ENCODE results near the gene ZNF768. TPM values are rescaled to one million over a fixed set of nuclear protein-coding genes. Genes with fewer than 3 reads are reported as not detected.
"Not testable (repeated sequence)": the region's sequence is repeated elsewhere in the genome, so short reads cannot be mapped to it uniquely, and the experiment has no call there.

Gene ZNF768
- total RNA-seq, 1 experiment from 2014 or later, result 17.5 TPM

DNA sequence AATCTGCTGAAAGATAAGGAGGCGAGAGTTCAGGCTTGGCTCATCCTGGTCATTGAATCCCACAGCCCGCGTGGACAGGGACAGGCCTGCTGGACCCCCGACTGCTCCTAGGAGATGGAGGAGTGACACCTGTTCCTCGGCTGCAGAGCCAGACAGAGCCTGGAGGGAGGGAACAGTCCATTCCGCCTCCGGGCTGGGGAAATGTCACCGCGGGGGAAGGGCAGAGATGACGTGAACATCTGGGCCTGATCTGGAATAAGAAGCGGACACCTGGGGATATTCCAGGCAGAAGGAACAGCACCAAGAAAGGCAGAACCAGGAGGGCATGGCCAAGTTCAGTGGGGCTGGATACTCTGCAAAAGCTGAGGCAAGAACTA lies 6.8 kb upstream of the ZNF768 start:
- DNase-seq (ENCODE audit: low read depth), result no peak

- DNase-seq (ENCODE audit: low read depth), result no peak
Measured at GRCh38 chr16:30532285-30533145, 6.1 kb upstream of the ZNF768 start.

- DNase-seq (ENCODE audit: low read depth), result no peak
Measured at GRCh38 chr16:30530163-30531037, 4.0 kb upstream of the ZNF768 start.

- DNase-seq (ENCODE audit: low read depth), result no peak
Measured at GRCh38 chr16:30528799-30529457, 2.6 kb upstream of the ZNF768 start.

DNA sequence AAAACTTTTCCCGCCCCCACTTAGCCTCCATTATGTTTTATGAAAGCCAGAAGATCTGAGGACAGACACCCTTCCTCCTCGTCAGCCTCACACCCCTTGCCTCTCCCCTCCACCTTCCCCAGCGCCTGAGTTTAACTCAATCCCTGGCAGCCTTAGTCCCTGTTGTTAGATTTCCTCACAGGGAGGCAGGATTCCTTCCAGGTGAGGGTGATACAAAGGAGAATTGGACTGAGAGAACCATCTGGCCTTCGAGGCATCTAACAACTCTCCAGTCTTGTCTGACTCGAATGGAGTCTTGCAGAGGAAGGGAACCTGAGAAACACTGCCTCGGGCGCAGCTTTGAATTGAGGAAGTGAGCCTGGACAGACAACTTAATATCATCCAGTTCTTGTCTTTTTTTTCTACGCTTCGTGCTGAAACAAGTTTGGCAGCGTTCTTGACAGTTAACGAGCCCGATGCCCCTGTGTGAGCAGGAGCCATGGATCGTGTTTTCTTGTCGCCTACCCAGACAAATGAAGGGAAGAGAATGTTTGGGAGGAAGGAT lies 1.3 kb upstream of the ZNF768 start:
- DNase-seq (ENCODE audit: low read depth), result peak; percentile 64

- peak; percentile 97 for DNase-seq (ENCODE audit: low read depth)
Measured at GRCh38 chr16:30526823-30527634, 663 bp upstream of the ZNF768 start.

DNA sequence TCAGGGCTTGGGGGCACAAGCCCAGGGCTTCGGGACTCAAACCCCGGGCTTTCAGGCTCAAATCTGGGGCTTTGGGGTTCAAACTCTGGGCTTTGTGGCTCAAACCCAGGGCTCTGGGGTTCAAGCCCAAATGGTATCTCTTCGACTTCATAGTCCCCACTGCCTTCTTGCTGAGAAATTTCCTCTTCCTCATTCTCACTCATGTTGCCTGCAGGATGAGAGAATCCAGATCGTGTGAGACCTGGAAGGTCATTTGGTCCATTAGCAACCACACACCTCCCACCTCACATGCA lies 576 bp downstream of the ZNF768 start:
- DNase-seq (ENCODE audit: low read depth), result no peak

DNA sequence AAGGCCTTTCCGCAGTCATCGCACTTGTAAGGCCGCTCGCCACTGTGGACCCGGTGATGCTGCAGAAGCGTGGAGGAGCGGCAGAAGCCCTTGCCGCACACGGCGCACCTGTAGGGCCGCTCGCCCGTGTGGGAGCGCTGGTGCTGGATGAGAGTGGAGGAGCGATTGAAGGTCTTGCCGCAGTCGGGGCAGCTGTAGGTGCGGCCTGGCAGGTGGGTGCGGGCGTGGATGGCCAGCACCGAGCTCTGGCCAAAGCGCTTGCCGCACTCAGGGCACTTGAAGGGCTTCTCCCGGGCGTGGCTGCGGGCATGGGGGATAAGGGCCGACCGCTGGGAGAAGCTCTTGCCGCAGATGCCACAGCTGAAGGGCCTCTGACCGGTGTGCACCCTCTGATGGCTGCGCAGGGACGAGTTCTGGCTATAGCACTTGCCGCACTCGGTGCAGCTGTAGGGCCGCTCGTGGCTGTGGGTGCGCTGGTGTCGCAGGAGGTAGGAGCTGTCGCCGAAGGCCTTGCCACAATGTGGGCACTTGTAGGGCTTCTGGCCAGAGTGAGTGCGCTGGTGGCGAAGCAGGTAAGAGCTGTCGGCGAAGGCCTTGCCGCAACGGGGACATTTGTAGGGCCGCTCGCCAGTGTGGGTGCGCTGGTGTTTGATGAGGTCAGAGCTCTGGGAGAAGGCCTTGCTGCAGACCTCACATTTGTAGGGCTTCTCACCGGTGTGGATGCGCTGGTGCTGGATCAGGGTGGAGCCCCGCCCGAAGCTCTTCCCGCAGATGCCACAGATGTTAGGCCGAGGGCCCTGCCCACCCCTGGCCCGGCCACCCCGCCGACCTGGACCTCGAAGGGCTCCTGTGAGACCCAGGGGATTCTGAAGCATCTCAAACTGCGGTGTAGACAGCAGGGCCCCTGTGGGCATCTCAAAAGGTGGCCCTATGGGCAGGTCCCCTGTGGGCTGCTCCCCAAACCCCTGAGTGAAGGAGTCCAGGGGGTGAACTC lies 1.5 kb downstream of the ZNF768 start:
- no peak for DNase-seq (ENCODE audit: low read depth)

DNA sequence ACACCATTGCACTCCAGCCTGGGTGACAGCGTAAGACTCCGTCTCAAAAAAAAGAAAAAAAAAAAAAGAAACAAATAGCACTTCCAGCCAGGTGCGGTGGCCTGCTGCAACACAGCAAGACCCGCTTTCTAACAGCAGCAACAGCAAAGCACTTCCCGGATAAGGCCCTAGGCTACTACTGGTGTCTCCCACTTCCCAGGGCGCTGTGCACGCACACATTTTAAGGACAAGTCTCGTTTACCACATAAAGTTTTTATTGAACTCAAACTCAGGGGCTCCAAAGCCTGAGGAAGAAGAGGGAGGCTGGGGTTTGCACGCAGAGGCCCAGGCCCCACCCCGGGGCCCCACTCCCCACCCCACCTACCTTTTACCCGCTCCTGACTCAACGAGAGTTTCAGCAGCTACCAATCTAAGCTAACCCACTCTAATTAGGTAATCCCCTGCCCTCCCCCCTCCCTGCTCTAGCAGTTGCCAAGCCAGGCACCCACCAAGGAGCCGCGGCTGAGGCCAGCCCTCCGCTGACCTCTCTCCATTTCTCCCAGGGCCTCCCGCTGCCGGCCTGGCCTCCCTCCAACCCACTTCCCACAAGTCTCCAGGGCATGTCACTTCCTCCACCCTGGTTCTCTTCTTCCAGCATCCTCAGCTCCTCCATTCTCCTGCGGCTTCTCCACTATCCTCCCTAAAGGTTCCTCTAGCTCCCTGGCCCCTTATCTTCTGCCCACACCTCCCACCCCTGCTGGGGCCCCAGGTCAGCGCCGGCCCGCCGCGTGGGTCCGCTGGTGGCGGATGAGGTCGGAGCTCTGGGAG lies 2.4 kb downstream of the ZNF768 start:
- DNase-seq (ENCODE audit: low read depth), result no peak

DNA sequence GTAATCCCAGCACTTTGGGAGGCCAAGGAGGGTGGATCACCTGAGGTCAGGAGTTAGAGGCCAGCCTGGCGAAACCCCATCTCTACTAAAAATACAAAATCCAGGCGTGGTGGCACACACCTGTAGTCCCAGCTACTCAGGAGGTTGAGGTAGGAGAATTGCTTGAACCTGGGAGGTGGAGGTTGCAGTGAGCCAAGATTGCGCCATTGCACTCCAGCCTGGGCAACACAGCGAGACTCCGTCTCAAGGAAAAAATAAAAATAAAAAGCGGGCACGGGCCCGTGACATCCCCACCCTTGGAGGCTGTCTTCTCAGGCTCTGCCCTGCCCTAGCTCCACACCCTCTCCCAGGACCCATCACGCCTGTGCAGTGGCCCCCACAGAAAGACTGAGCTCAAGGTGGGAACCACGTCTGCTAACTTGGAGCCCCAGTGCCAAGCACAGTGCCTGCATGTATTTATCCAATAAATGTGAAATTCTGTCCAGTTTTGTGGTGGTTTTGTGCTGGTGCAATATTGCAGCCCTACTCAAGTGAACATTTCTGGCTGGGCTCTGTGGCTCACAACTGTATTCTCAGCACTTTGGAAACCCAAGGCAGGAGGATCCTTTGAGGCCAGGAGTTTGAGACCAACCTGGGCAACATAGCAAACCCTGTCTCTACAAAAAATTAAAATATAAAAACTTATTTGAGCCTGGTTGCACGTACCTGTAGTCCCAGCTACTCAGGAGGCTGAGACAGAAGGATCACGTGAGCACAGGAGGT lies 3.5 kb downstream of the ZNF768 start:
- not testable (repeated sequence) for DNase-seq (ENCODE audit: low read depth)

DNA sequence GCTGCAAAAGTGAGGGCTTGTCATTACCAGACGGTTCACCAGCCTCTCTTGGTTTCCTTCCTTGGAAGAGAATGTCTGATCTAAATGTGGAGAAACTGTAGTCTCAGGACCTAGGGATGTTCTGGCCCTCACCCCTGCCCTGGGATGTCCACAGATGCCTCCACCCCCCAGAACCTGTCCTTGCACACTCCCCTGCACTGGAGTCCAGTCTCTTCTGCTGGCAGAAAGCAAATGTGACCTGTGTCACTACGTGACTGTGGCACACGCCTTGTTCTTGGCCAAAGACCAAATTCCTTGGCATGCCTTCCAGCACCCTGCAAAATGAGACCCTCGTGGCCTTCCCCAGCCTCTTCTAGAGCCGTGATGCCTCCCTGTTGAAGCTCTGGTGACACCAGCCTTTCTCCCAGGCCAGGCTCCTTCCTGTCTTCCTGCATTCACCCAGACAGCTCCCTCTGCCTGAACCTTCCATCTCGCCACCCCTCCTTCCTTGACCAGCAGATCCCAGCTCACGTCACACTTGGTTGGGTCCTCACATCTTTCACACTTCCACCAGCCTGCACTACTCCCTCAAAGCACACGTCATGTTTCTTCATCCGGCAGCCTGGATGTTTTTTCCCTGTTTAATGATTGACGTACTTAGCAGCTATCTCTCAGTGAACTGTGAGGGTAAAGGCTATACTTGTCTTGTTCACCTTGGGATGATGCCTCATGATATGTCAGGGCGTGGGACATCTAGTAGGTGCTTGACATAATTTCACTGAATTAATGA lies 4.3 kb downstream of the ZNF768 start:
- DNase-seq (ENCODE audit: low read depth), result no peak

DNA sequence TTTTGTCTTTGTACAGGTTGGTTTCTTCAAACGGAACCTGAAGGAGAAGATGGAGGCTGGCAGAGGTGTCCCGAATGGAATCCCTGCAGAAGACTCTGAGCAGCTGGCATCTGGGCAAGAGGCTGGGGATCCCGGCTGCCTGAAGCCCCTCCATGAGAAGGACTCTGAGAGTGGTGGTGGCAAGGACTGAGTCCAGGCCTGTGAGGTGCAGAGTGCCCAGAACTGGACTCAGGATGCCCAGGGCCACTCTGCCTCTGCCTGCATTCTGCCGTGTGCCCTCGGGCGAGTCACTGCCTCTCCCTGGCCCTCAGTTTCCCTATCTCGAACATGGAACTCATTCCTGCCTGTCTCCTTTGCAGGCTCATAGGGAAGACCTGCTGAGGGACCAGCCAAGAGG lies 4.9 kb downstream of the ZNF768 start:
- no peak for DNase-seq (ENCODE audit: low read depth)

GRCh38 chr16:30519120-30520049 lies 7.0 kb downstream of the ZNF768 start:
- no peak for DNase-seq (ENCODE audit: low read depth)

DNA sequence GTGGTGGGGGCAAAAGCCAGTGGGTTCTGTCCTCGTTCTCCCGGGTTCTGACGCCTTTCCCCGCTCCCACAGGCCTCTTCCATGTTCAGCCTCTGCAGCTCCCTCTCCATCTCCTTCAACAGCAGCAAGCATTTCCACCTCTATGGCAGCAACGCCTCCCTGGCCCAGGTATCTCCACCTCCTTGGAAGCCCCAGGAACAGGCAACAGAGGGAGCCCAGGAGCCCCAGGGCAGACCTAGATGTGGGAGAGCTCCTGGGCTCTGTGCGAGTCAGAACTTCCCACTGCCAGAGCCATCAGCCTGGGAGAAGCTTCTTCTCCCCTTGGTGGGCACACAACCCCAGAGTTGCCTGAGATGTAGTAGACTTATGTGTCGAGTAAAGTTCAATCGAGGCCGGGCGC lies 7.8 kb downstream of the ZNF768 start:
- DNase-seq (ENCODE audit: low read depth), result no peak

DNA sequence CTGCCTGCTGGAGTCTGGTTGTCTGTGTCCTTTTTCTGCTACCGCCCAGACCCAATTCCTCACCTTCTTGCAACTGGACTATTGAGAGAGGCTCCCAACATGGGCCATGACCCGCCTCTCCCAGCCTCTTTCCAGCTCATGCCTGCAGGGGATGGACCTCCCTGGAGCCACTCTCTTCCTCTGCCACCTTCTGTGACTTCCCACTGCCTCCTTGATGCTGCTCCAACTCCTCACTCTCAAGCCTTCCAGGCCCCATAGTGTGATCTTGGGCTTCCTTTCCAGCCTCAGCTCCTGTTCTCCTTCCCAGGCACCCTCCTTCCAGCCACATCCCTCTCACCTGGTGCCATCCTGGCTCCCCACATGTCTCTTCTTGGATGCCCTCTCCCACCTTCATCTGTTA lies 11.1 kb downstream of the ZNF768 start:
- no peak for DNase-seq (ENCODE audit: low read depth)

GRCh38 chr16:30511509-30511908 lies 14.9 kb downstream of the ZNF768 start:
- no peak for DNase-seq (ENCODE audit: low read depth)
